ENCODE results near the gene SARM1. TPM values are rescaled to one million over a fixed set of nuclear protein-coding genes. Genes with fewer than 3 reads are reported as not detected.

The SARM1 gene
- total RNA-seq, 1 donor = 8.8 TPM

DNA sequence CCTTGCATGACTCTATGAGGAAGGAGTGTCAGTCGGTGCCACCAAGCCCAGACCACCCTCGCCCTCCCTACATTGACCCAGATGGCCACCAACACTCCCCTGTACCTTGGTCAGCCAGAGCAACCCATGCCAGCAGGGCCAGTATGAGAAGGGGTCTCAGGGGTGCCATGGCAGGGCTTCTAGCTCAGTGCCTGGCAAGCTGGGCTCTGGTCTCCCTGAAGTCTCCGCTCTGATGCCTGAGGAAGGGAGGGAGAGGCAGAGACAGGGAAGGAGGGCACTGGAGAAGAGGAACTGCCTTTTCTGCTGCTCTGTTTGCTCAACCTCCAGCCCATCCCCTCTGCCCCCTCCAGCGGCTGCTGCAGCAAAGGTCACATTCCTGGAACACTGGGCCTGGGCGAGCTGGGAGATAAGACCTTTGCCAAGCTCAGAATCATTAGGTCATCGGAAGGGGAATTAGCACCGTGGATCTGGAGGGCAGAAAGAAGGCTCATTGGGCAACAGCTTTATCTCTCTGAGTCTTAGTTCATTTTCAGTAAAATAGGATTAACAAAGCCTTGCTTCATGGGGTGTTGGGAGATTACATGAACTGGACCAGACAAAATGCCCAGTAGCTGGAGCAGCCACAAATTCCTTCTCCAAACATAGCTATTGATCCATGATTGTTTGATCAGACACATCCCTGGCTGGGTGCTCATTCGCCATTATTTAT is 1.3 kb upstream of the SARM1 start, which contains the start of gene VTN:
Gene VTN (minus strand): TSS at position 273 of the 709 bp plus-strand sequence. CDS start 104 bp downstream, at position 169.
- Histone ChIP-seq H3K27me3 (ENCODE audit: insufficient read depth, low read length) (peaks cover 12% of the 10 kb centered on the region), H3K4me3 (ENCODE audit: low read length) (no peak within 1 kb of the TSS), H3K9me3 (ENCODE audit: low read depth, low read length) (no peaks in the 10 kb centered on the region)

GRCh38 chr17:28370744-28371103 is 770 bp upstream of the SARM1 start:
- Histone ChIP-seq H3K27me3 (ENCODE audit: insufficient read depth, low read length) (peaks cover 12% of the 10 kb centered on the region), H3K4me1 (ENCODE audit: insufficient read depth, low read length) (peaks cover 22% of the 10 kb centered on the region), H3K9me3 (ENCODE audit: low read depth, low read length) (no peaks in the 10 kb centered on the region), H3K4me3 (ENCODE audit: low read length) (no peak overlapping the region)

More for the DNA sequence above, 1.3 kb upstream of the SARM1 start, which contains the start of gene VTN:
- H3K4me1 ChIP-seq (ENCODE audit: insufficient read depth, low read length) = peaks cover 22% of the 10 kb centered on the region

DNA sequence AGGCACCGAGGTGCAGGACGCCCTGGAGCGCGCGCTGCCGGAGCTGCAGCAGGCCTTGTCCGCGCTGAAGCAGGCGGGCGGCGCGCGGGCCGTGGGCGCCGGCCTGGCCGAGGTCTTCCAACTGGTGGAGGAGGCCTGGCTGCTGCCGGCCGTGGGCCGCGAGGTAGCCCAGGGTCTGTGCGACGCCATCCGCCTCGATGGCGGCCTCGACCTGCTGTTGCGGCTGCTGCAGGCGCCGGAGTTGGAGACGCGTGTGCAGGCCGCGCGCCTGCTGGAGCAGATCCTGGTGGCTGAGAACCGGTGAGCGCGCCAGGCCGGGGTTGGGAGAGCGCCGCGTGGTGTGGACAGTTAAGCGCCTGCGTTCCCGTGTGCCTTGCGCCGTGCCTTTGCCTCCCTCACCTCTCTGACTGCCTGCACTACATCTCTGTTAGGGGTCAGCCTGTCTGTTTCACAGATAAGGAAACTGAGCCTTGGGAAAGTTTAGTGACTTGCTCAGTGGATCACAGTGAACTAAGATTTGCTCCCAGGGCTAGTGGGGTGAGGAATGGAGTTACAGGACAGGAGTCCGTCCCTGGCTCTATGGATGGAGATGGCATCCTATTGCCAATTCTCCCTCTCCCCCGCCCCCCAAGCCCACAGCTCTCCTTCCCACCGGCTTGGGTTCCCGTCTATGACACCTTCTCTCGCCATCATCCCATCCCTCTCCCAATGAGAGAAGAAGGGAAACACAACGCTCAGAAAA is 880 bp downstream of the SARM1 start:
- H3K27me3 ChIP-seq (ENCODE audit: insufficient read depth, low read length) = peaks cover 12% of the 10 kb centered on the region

DNA sequence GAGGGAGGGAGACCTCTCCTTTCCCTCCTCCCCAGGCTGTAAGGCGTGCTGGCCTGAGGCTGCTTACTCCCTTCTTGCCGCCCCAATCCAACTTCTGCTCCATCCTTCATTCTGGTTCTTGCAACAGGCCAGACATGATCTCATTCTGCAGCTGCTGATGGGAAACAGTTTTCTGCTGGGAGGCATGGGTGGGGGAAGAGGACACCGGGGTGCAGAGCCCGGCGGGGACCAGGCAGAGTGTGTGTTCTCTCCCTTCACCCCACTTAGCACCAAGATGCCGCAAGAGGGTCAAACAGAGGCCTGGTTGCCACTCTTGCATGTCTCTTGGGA is 1.4 kb downstream of the SARM1 start:
- no peaks in the 10 kb centered on the region for H3K9me3 ChIP-seq (ENCODE audit: low read depth, low read length)
- peaks cover 22% of the 10 kb centered on the region for H3K4me1 ChIP-seq (ENCODE audit: insufficient read depth, low read length)
- H3K4me3 ChIP-seq (ENCODE audit: low read length) = no peak overlapping the region
- H3K27me3 ChIP-seq (ENCODE audit: insufficient read depth, low read length) = peaks cover 12% of the 10 kb centered on the region

More for the DNA sequence above, 880 bp downstream of the SARM1 start:
- peaks cover 22% of the 10 kb centered on the region for H3K4me1 ChIP-seq (ENCODE audit: insufficient read depth, low read length)
- H3K4me3 ChIP-seq (ENCODE audit: low read length) = peak overlapping the region; percentile 45
- H3K9me3 ChIP-seq (ENCODE audit: low read depth, low read length) = no peaks in the 10 kb centered on the region

DNA sequence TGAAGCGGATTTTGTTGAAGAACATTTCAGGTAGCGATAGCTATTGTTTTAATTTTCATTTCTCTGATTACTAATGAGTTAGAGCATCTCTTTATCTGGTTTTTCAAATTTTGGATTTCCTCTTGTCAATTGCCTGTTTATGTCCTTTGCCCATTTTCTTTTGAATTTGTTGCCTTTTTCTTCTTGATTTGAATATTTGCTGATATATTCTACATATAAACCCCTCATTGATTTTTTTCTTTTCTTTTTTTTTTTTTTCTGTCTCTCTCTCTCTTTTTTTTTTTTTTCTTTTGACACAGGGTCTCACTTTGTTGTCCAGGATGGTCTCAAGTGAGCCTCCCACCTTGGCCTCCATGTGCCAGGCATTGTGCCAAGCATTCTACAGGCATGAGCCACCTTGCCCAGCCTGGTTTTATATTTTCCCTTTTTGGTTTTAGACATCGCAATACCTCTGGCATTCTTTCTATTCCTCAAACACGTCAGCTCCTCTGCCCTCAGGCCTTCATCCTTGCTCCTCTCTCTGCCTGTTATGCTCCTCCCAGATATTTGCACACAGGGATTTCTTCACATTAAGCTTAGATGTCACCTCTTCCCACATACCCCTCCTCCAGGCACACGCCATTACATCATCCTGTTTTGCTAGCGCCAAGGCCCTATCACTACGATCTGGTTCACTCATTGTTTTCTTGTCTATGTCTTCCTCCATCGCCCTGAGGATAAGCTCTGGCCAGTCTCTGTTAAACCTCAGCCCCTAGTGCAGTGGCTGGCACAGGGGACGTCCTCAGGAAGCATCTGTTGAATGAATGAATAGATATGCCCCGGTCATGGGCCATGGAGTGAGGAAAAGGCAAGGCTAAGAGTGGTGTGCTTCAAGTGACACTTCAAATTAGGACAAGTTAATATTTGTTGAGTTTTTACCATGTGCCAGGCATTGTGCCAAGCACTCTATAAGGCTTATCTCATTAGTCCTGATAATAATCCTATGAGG is 8.6 kb downstream of the SARM1 start:
- H3K27me3 ChIP-seq (ENCODE audit: insufficient read depth, low read length) = peaks cover 8% of the 10 kb centered on the region
- peaks cover 22% of the 10 kb centered on the region for H3K4me1 ChIP-seq (ENCODE audit: insufficient read depth, low read length)
- no peaks in the 10 kb centered on the region for H3K9me3 ChIP-seq (ENCODE audit: low read depth, low read length)
- H3K4me3 ChIP-seq (ENCODE audit: low read length) = no peak overlapping the region

GRCh38 chr17:28381141-28381825 is 9.8 kb downstream of the SARM1 start:
- H3K9me3 ChIP-seq (ENCODE audit: low read depth, low read length) = no peaks in the 10 kb centered on the region
- H3K4me1 ChIP-seq (ENCODE audit: insufficient read depth, low read length) = peaks cover 30% of the 10 kb centered on the region
- H3K27me3 ChIP-seq (ENCODE audit: insufficient read depth, low read length) = peaks cover 8% of the 10 kb centered on the region
- no peak overlapping the region for H3K4me3 ChIP-seq (ENCODE audit: low read length)

DNA sequence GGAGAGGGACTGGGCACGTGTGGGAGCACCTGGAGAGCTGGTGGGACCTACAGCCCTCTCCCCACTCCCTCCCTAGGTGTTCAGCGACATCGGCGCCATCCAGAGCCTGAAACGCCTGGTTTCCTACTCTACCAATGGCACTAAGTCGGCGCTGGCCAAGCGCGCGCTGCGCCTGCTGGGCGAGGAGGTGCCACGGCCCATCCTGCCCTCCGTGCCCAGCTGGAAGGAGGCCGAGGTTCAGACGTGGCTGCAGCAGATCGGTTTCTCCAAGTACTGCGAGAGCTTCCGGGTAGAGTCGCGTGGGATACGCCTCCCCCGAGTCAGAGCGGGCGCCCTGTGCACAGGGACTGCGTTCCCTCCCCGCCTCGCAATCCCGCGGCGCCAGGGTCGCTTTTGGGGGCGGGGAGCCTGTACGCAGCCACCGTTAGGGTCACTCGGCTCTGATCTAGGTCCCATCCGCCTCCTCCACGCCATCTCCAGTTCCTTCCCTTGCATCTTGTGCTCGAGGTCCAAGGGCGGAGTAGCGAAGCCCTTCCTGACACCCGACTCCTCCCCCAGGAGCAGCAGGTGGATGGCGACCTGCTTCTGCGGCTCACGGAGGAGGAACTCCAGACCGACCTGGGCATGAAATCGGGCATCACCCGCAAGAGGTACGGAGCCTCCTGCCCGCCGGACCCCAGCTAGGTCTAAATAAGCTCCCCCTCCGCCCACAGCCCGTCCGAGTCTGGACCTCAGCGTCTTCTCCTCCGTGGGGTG is 13.0 kb downstream of the SARM1 start:
- H3K4me3 ChIP-seq (ENCODE audit: low read length) = peak overlapping the region; percentile 60
- H3K9me3 ChIP-seq (ENCODE audit: low read depth, low read length) = no peaks in the 10 kb centered on the region
- H3K27me3 ChIP-seq (ENCODE audit: insufficient read depth, low read length) = peaks cover 8% of the 10 kb centered on the region
- peaks cover 30% of the 10 kb centered on the region for H3K4me1 ChIP-seq (ENCODE audit: insufficient read depth, low read length)

GRCh38 chr17:28385037-28385400 is 13.5 kb downstream of the SARM1 start:
- Histone ChIP-seq H3K27me3 (ENCODE audit: insufficient read depth, low read length) (peaks cover 8% of the 10 kb centered on the region), H3K9me3 (ENCODE audit: low read depth, low read length) (no peaks in the 10 kb centered on the region), H3K4me3 (ENCODE audit: low read length) (peak overlapping the region; percentile 60), H3K4me1 (ENCODE audit: insufficient read depth, low read length) (peaks cover 30% of the 10 kb centered on the region)

DNA sequence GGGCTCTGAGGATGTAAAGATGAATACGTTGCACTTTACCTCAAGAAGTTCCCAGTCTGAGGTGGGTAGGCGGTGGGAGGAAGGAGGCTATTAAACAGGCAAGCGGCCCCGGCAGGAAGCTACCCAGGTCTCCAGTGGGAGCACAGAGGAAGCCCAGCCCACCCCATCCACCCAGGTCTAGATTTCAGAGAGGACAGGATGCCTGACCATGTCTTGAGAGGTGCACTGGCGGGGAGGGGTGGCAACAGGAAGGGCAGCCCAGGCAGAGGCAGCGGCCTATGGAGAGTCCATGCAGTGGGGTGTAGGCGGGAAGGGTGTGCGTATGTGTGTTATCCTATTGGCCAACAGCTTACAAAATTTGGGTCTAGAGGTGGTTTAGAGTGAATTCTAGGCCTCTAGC is 13.9 kb downstream of the SARM1 start:
- H3K4me1 ChIP-seq (ENCODE audit: insufficient read depth, low read length) = peaks cover 30% of the 10 kb centered on the region
- no peak overlapping the region for H3K4me3 ChIP-seq (ENCODE audit: low read length)
- no peaks in the 10 kb centered on the region for H3K9me3 ChIP-seq (ENCODE audit: low read depth, low read length)
- H3K27me3 ChIP-seq (ENCODE audit: insufficient read depth, low read length) = peaks cover 7% of the 10 kb centered on the region

DNA sequence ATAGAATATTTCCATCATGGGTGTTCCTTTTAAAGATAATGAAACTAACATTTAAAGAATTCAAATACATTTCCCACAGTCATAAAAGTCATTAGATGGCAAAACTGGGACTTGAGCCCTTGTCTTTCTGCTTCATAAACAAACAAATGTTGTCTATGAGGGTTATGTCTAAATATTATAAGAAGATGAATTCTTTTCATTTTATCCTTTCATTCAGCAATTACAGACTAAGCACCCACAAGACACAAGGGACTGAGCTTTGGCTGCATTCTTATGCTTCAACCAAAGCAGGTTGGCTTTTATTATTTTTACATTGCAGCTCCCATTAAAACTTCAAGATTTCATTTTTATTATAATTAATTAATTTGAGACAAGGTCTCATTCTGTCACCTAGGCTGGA is 14.9 kb downstream of the SARM1 start:
- H3K4me1 ChIP-seq (ENCODE audit: insufficient read depth, low read length) = peaks cover 22% of the 10 kb centered on the region
- no peak overlapping the region for H3K4me3 ChIP-seq (ENCODE audit: low read length)
- no peaks in the 10 kb centered on the region for H3K9me3 ChIP-seq (ENCODE audit: low read depth, low read length)
- H3K27me3 ChIP-seq (ENCODE audit: insufficient read depth, low read length) = peaks cover 4% of the 10 kb centered on the region

DNA sequence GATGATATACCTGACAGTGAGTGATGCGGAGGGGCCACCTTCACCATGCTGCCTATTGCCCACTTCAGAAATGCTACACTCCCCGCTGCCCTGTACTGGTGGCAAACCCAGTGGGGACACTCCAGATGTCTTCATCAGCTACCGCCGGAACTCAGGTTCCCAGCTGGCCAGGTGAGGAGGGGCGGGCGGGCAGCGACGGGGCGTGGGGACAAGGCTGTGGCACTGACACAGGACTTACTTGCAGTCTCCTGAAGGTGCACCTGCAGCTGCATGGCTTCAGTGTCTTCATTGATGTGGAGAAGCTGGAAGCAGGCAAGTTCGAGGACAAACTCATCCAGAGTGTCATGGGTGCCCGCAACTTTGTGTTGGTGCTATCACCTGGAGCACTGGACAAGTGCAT is 16.6 kb downstream of the SARM1 start:
- Histone ChIP-seq H3K9me3 (ENCODE audit: low read depth, low read length) (no peaks in the 10 kb centered on the region), H3K27me3 (ENCODE audit: insufficient read depth, low read length) (no peaks in the 10 kb centered on the region), H3K4me3 (ENCODE audit: low read length) (no peak overlapping the region), H3K4me1 (ENCODE audit: insufficient read depth, low read length) (peaks cover 20% of the 10 kb centered on the region)

- H3K9me3 ChIP-seq (ENCODE audit: low read depth, low read length) = no peaks in the 10 kb centered on the region
- H3K4me1 ChIP-seq (ENCODE audit: insufficient read depth, low read length) = peaks cover 8% of the 10 kb centered on the region
- H3K27me3 ChIP-seq (ENCODE audit: insufficient read depth, low read length) = no peaks in the 10 kb centered on the region
- H3K4me3 ChIP-seq (ENCODE audit: low read length) = no peak overlapping the region
Measured at GRCh38 chr17:28390141-28390540, 18.6 kb downstream of the SARM1 start.

GRCh38 chr17:28390563-28390962 is 19.1 kb downstream of the SARM1 start:
- H3K4me1 ChIP-seq (ENCODE audit: insufficient read depth, low read length) = peaks cover 3% of the 10 kb centered on the region
- no peak overlapping the region for H3K4me3 ChIP-seq (ENCODE audit: low read length)
- no peaks in the 10 kb centered on the region for H3K9me3 ChIP-seq (ENCODE audit: low read depth, low read length)
- H3K27me3 ChIP-seq (ENCODE audit: insufficient read depth, low read length) = no peaks in the 10 kb centered on the region

GRCh38 chr17:28390984-28391383 is 19.5 kb downstream of the SARM1 start:
- Histone ChIP-seq H3K4me1 (ENCODE audit: insufficient read depth, low read length) (no peaks in the 10 kb centered on the region), H3K9me3 (ENCODE audit: low read depth, low read length) (no peaks in the 10 kb centered on the region), H3K27me3 (ENCODE audit: insufficient read depth, low read length) (no peaks in the 10 kb centered on the region), H3K4me3 (ENCODE audit: low read length) (no peak overlapping the region)
